ENCODE results near the gene DEXI.

The DEXI gene

GRCh38 chr16:10923650-10924214, 18.5 kb downstream of the DEXI start:
- Mint-ChIP-seq H3K4me3 (no peak overlapping the region), H3K4me1 (peaks cover 23% of the 10 kb centered on the region), H3K27me3 (ENCODE audit: low read depth) (peaks cover 3% of the 10 kb centered on the region), H3K27ac (no peak overlapping the region), H3K36me3 (ENCODE audit: low read depth) (peaks cover 32% of the 10 kb centered on the region), H3K9me3 (no peaks in the 10 kb centered on the region)
- no peak for TF ChIP-seq CTCF (IDR thresholded peaks at IDR 0.05; ENCODE audit: unreplicated experiment in 3 of 3)

DNA sequence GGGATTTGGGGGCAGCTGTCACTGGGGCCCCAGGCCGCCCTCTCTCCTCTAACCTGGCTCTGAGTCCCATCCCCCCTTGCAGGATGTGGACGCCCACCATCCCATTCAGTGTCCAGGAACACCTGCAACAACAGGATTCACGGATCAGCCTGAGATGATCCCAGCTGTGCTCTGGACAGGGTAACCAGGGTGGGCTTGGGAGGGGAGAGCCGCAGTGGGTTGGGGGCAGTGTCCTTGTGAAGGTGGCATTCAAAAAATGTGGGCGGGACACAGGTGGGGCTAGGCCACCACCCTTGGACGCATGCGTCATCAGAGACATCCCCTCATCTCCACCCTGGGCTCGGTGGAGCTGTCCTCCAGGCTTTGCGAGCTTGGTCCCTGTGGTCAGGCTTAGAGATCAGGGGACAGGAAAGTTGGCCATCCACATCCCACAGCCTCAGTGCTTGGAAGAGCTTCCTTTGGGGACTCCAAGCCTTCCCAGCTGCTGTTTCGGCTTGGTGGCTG, 19.1 kb downstream of the DEXI start:
- Mint-ChIP-seq H3K27me3 (ENCODE audit: low read depth) (peaks cover 3% of the 10 kb centered on the region), H3K4me1 (peaks cover 25% of the 10 kb centered on the region), H3K4me3 (no peak overlapping the region), H3K36me3 (ENCODE audit: low read depth) (peaks cover 32% of the 10 kb centered on the region), H3K27ac (no peak overlapping the region), H3K9me3 (no peaks in the 10 kb centered on the region)
- TF ChIP-seq CTCF (IDR thresholded peaks at IDR 0.05; ENCODE audit: unreplicated experiment in 3 of 3): no peak

GRCh38 chr16:10922328-10923145, 19.7 kb downstream of the DEXI start:
- no peaks in the 10 kb centered on the region for H3K9me3 Mint-ChIP-seq
- no peak for TF ChIP-seq CTCF (IDR thresholded peaks at IDR 0.05; ENCODE audit: unreplicated experiment in 3 of 3)

DNA sequence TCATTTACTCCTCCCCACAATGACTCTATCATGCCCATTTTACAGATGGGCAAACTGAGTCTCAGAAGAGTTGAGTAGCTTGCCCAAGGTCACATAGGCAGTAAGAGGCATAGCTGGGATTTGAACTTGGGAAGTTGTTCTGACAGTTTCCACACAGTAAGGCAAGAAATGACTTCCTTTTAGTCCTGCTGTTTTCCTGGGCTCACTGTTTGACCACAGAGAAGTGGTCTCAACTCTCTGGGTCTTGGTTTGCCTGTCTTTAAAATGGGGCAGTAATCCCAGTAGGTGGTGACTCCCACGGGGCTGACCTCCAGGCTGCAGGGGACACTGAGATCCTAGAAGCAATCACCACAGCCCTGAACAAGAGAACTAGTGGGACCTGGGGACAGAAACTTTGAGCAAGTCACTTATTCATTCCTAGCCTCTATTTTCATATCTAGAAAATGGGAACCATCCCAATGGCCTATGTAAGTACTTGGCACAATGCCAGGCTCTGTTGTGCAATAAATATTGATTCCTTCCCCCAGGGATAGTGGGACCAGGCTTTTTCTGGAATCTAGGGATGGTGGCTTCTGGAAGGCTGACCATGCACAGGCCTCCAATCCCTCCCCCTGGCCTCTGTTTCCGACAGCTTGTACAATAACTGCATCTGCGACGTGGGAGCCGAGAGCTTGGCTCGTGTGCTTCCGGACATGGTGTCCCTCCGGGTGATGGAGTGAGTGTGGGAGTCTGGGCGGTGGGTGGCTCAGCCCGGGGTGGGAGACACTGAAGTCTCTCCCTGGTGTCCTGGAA, 20.5 kb downstream of the DEXI start:
- Mint-ChIP-seq H3K4me1 (peaks cover 30% of the 10 kb centered on the region), H3K4me3 (no peak overlapping the region), H3K9me3 (no peaks in the 10 kb centered on the region), H3K36me3 (ENCODE audit: low read depth) (peaks cover 22% of the 10 kb centered on the region), H3K27ac (no peak overlapping the region), H3K27me3 (ENCODE audit: low read depth) (peaks cover 3% of the 10 kb centered on the region)
- TF ChIP-seq CTCF (IDR thresholded peaks at IDR 0.05; ENCODE audit: unreplicated experiment in 3 of 3): no peak

More at GRCh38 chr16:10922328-10923145, 19.7 kb downstream of the DEXI start:
- peaks cover 3% of the 10 kb centered on the region for H3K27me3 Mint-ChIP-seq (ENCODE audit: low read depth)
- no peak overlapping the region for H3K4me3 Mint-ChIP-seq
- no peak overlapping the region for H3K27ac Mint-ChIP-seq
- H3K4me1 Mint-ChIP-seq: peaks cover 30% of the 10 kb centered on the region
- H3K36me3 Mint-ChIP-seq (ENCODE audit: low read depth): peaks cover 27% of the 10 kb centered on the region

DNA sequence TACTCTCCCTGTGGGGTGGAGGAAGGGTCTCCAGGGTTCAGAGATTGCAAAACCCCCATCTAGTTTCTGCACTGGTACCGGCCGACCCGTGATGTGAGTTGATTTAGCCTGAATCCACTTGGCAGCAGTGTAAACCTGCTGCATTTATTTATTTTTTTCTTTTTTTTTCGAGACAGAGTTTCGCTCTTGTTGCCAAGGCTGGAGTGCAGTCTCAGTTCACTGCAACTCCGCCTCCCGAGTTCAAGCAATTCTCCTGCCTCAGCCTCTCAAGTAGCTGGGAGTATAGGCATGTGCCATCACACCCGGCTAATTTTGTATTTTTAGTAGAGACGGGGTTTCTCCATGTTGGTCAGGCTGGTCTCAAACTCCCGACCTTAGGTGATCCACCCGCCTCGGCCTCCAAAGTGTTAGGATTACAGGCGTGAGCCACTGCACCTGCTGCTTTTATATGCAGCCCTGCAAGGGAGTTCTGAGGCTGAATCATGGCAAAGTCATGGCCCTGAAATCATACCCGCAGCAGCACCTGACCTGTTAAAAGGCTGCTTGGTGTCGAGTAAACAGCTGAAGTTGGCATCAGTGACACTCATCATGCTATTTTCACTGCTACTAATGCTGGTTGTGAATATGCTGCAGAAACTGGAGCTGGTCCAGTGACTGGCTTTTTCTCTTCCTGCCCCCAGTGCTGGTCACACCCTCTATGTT, 21.4 kb downstream of the DEXI start:
- H3K36me3 Mint-ChIP-seq (ENCODE audit: low read depth): peaks cover 18% of the 10 kb centered on the region

More for the DNA sequence above, 21.4 kb downstream of the DEXI start:
- Mint-ChIP-seq H3K9me3 (no peaks in the 10 kb centered on the region), H3K27ac (no peak overlapping the region), H3K4me3 (no peak overlapping the region), H3K27me3 (ENCODE audit: low read depth) (peaks cover 3% of the 10 kb centered on the region), H3K4me1 (peaks cover 30% of the 10 kb centered on the region)
- TF ChIP-seq CTCF (IDR thresholded peaks at IDR 0.05; ENCODE audit: unreplicated experiment in 3 of 3): no peak

Measured in nephron (organoid).